HFF-Myc (cell line): ENCODE data around the gene KIF26A.

Source experiments
- DNase-seq: peaks from one replicate; pipeline ENCODE4 v3.0.0-alpha.2; 2011; ENCODE audit warnings: low read depth; ENCODE audit errors: extremely low read depth
- H3K4me3 ChIP-seq: replicated peaks from 2 replicates; pipeline ENCODE4 v1.5.1; 2011; ENCODE audit warnings: low read depth, mild to moderate bottlenecking, control low read depth, low read length
- CTCF ChIP-seq: IDR thresholded peaks from 2 replicates; pipeline ENCODE4 v1.5.1; 2012; ENCODE audit warnings: mild to moderate bottlenecking, low read depth, low read length, control low read depth; ENCODE audit errors: missing control alignments

Gene KIF26A

GRCh38 chr14:104190396-104191000 lies 52.1 kb downstream of the KIF26A start:
- no peak for TF ChIP-seq CTCF
- H3K4me3 ChIP-seq = no peak overlapping the region
- no peak for DNase-seq

GRCh38 chr14:104191409-104191997 lies 53.1 kb downstream of the KIF26A start:
- H3K4me3 ChIP-seq = no peak overlapping the region
- no peak for TF ChIP-seq CTCF
- DNase-seq = no peak

- no peak for DNase-seq
- no peak overlapping the region for H3K4me3 ChIP-seq
- no peak for TF ChIP-seq CTCF
These were observed 53.9 kb downstream of the KIF26A start for GRCh38 chr14:104192146-104192882.

DNA sequence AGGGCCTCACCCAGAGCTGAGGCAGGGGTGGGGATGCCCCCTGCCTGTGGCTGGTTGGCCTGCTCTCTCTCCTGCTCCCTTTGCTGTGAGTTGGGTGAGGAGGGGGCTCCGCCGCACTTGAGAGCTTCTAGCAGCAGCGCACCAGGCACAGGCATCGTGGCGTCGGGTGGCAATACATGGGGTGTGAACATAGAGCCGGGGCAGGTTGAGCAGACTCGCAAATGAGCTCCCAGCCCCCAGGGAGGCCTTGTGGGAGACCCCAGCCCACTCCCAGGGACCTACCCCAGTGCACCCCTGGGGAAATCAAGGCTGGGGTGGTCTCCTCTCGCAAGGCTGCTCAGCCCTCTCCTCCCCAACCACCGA lies 54.5 kb downstream of the KIF26A start:
- H3K4me3 ChIP-seq = no peak overlapping the region
- DNase-seq = no peak
- TF ChIP-seq CTCF = no peak

DNA sequence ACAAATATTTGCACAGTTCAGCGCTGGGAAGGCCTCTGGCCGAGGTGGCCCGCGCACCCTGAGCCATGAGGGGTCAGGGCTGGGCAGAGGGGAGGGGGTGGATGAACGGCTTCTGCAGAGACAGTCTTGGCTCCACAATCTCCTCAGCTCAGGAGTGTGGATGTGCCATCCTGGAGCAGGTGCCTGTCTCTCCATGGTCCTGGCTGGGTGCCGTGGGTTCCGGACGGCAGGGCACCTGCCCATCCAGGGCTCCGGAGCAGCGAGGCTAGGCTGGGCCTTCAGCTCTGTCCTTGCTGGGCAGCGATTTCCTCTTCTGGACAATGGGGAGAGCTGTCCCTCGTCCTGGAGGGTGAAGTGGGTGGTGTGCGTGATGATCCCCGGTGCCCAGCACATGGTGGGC lies 55.6 kb downstream of the KIF26A start:
- no peak for TF ChIP-seq CTCF
- DNase-seq = no peak

DNA sequence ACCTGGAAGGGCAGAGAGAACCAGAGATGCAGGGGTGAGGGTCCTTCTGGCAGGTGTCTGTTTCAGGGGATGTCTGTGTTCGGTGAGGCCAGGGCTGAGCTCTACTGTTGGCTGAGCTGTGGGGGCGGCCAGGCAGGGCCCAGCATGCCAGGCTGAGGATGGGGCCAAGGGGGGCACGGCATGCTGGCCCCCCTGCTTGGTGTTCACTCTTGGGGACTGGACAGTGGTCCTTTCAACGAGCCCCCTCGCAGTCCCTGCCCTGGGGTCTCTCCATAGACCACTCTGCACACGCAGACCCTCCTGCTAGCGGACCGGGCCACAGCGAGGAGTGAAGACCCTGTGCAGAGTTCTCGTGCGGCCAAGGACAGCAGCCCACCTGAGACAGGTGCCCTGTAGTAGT lies 56.3 kb downstream of the KIF26A start:
- no peak for TF ChIP-seq CTCF
- no peak for DNase-seq
- H3K4me3 ChIP-seq = no peak overlapping the region

More for the DNA sequence above, 55.6 kb downstream of the KIF26A start:
- no peak overlapping the region for H3K4me3 ChIP-seq
